WI38 (cell line): ENCODE data around the gene SLCO2A1.

Experiments used
- H3K4me3 ChIP-seq: 2 replicates; pipeline ENCODE4 v1.5.1; 2011; ENCODE audit warnings: low read depth, mild to moderate bottlenecking, control low read depth, low read length
- CTCF ChIP-seq: IDR thresholded peaks from 2 replicates; pipeline ENCODE4 v1.5.1; 2012; ENCODE audit warnings: low read depth, mild to moderate bottlenecking, control low read depth, low read length

The SLCO2A1 gene

GRCh38 chr3:134059671-134060560 lies 30.2 kb upstream of the SLCO2A1 start:
- H3K4me3 ChIP-seq: no peak overlapping the region
- TF ChIP-seq CTCF: no peak

GRCh38 chr3:134059035-134059601 lies 29.4 kb upstream of the SLCO2A1 start:
- no peak for TF ChIP-seq CTCF
- H3K4me3 ChIP-seq: no peak overlapping the region

GRCh38 chr3:134057654-134058110 lies 28.0 kb upstream of the SLCO2A1 start:
- no peak overlapping the region for H3K4me3 ChIP-seq
- TF ChIP-seq CTCF: no peak

GRCh38 chr3:134057006-134057653 lies 27.4 kb upstream of the SLCO2A1 start:
- TF ChIP-seq CTCF: no peak

GRCh38 chr3:134056464-134056891 lies 26.8 kb upstream of the SLCO2A1 start:
- H3K4me3 ChIP-seq: no peak overlapping the region
- TF ChIP-seq CTCF: no peak

More at GRCh38 chr3:134057006-134057653, 27.4 kb upstream of the SLCO2A1 start:
- H3K4me3 ChIP-seq: no peak overlapping the region

GRCh38 chr3:134055661-134056060 lies 25.9 kb upstream of the SLCO2A1 start:
- no peak overlapping the region for H3K4me3 ChIP-seq
- TF ChIP-seq CTCF: no peak
